Measurements from ENCODE around the gene PPP2R5B. TPM values are rescaled to one million over a fixed set of nuclear protein-coding genes. Genes with fewer than 3 reads are reported as not detected.

Gene PPP2R5B
- total and polyA plus RNA-seq, 2 donors (not counting 1 experiment from before 2014, with no cell fraction given) = 12.1 to 12.4 TPM

DNA sequence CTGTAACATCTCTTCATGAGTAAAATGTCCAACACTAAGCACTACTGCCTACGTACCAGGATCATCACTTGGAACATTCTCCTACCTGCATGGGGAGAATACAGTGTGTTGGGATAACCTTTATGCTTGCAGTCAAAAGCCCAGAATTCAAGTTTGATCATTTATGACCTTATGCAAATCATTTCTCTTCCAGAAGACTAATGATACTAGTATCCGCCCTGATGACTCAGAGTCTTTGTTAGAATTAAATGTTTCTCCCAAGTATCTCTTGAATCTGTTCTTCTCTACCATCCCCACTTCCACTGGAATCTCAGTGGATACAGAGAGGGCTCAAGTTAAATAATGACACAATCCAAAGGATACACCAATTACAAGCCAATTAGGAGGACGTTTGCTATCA, 35.0 kb downstream of the PPP2R5B start:
- Histone ChIP-seq H3K4me3 (replicated peaks in 1 of 4; ENCODE audit: control extremely low read depth in 1 of 4, insufficient read depth in 1 of 4, low read depth in 3 of 4, low read length in 4 of 4) (no peak overlapping the region), H3K4me2 (ENCODE audit: extremely low read depth, insufficient read depth, low read length) (no peak overlapping the region), H4K20me1 (ENCODE audit: control insufficient read depth, extremely low read depth, insufficient read depth, low read length) (no peaks in the 10 kb centered on the region), H3K27me3 (ENCODE audit: control insufficient read depth, insufficient read depth, low read length) (peaks cover 5% of the 10 kb centered on the region), H3K4me1 (ENCODE audit: control insufficient read depth, extremely low read depth, insufficient read depth, low read length) (no peaks in the 10 kb centered on the region), H3K36me3 (ENCODE audit: control insufficient read depth, insufficient read depth, low read length) (no peaks in the 10 kb centered on the region), H3K9ac (ENCODE audit: insufficient read depth, low read length) (no peak overlapping the region), H3K79me2 (ENCODE audit: control insufficient read depth, insufficient read depth, low read length) (no peaks in the 10 kb centered on the region), H2AFZ (ENCODE audit: low read length) (no peak overlapping the region), H3K9me3 (ENCODE audit: control insufficient read depth, insufficient read depth, low read depth, low read length) (no peaks in the 10 kb centered on the region), H3K27ac (ENCODE audit: insufficient read depth, low read length) (no peak overlapping the region)
- DNase-seq (ENCODE audit: low read depth in 2 of 2) = no peak
- TF ChIP-seq, protein P1, sequence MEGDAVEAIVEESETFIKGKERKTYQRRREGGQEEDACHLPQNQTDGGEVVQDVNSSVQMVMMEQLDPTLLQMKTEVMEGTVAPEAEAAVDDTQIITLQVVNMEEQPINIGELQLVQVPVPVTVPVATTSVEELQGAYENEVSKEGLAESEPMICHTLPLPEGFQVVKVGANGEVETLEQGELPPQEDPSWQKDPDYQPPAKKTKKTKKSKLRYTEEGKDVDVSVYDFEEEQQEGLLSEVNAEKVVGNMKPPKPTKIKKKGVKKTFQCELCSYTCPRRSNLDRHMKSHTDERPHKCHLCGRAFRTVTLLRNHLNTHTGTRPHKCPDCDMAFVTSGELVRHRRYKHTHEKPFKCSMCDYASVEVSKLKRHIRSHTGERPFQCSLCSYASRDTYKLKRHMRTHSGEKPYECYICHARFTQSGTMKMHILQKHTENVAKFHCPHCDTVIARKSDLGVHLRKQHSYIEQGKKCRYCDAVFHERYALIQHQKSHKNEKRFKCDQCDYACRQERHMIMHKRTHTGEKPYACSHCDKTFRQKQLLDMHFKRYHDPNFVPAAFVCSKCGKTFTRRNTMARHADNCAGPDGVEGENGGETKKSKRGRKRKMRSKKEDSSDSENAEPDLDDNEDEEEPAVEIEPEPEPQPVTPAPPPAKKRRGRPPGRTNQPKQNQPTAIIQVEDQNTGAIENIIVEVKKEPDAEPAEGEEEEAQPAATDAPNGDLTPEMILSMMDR (conservative IDR thresholded peaks at IDR 0.05 in 1 of 2, IDR thresholded peaks at IDR 0.05 in 1 of 2; ENCODE audit: low read depth in 1 of 2, low read length in 2 of 2) = no peak
- TF ChIP-seq EZH2 (IDR thresholded peaks at IDR 0.05; ENCODE audit: low read length, missing control alignments) = no peak

DNA sequence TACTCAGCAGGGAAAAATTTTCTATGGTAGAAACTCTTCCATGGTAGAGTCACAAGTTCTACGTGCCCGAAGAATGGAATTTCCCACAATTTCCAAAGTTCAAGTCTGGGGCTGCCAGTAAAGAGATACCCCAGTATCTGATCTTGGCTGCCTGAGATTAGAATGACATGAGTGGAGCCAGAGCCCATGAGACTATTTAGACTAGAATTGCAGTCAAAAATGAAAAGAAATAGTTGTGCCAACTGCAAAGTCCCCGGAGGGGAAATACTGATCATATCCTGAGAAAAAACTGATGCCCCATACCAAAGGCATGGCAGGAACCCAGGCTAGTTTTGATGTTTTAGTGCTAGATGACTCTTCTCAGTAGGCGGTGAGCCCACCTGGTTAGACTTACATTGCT, 36.2 kb downstream of the PPP2R5B start:
- Histone ChIP-seq H3K79me2 (ENCODE audit: control insufficient read depth, insufficient read depth, low read length) (no peaks in the 10 kb centered on the region), H2AFZ (ENCODE audit: low read length) (no peak overlapping the region), H3K4me2 (ENCODE audit: extremely low read depth, insufficient read depth, low read length) (no peak overlapping the region), H3K27ac (ENCODE audit: insufficient read depth, low read length) (no peak overlapping the region), H3K36me3 (ENCODE audit: control insufficient read depth, insufficient read depth, low read length) (no peaks in the 10 kb centered on the region), H3K9me3 (ENCODE audit: control insufficient read depth, insufficient read depth, low read depth, low read length) (no peaks in the 10 kb centered on the region), H3K4me1 (ENCODE audit: control insufficient read depth, extremely low read depth, insufficient read depth, low read length) (no peaks in the 10 kb centered on the region), H3K27me3 (ENCODE audit: control insufficient read depth, insufficient read depth, low read length) (no peaks in the 10 kb centered on the region), H3K9ac (ENCODE audit: insufficient read depth, low read length) (no peak overlapping the region), H3K4me3 (replicated peaks in 1 of 4; ENCODE audit: control extremely low read depth in 1 of 4, insufficient read depth in 1 of 4, low read depth in 3 of 4, low read length in 4 of 4) (no peak overlapping the region), H4K20me1 (ENCODE audit: control insufficient read depth, extremely low read depth, insufficient read depth, low read length) (no peaks in the 10 kb centered on the region)
- TF ChIP-seq, protein P1 (conservative IDR thresholded peaks at IDR 0.05 in 1 of 2, IDR thresholded peaks at IDR 0.05 in 1 of 2; ENCODE audit: low read depth in 1 of 2, low read length in 2 of 2) = no peak
- TF ChIP-seq EZH2 (IDR thresholded peaks at IDR 0.05; ENCODE audit: low read length, missing control alignments) = no peak
- DNase-seq (ENCODE audit: low read depth in 2 of 2) = no peak

DNA sequence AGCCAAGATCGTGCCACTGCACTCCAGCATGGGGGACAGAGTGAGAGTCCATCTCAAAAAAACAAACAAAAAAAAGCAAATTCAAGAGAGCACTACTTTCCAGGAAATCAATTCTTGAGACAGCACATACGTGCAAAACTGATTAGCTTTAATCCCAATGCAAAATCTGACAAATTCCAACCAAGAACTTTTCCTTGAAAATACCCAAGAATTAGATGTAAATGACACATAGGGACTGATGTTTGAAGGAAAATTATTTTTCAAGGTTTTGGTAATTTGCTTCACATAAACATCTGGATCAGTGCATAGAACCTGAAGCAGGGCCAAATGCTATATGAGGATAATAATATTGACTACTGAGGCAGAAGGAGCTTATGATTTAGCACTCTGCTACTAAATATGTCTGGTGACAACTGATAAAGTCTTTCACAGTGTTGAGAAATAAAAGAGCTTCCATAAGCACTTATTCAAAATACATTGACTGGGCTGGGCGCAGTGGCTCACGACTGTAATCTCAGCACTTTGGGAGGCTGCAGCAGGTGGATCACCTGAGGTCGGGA, 38.7 kb downstream of the PPP2R5B start:
- Histone ChIP-seq H4K20me1 (ENCODE audit: control insufficient read depth, extremely low read depth, insufficient read depth, low read length) (no peaks in the 10 kb centered on the region), H3K9me3 (ENCODE audit: control insufficient read depth, insufficient read depth, low read depth, low read length) (no peaks in the 10 kb centered on the region), H3K79me2 (ENCODE audit: control insufficient read depth, insufficient read depth, low read length) (no peaks in the 10 kb centered on the region), H3K4me3 (replicated peaks in 1 of 4; ENCODE audit: control extremely low read depth in 1 of 4, insufficient read depth in 1 of 4, low read depth in 3 of 4, low read length in 4 of 4) (no peak overlapping the region), H3K27ac (ENCODE audit: insufficient read depth, low read length) (no peak overlapping the region), H3K36me3 (ENCODE audit: control insufficient read depth, insufficient read depth, low read length) (no peaks in the 10 kb centered on the region), H3K4me2 (ENCODE audit: extremely low read depth, insufficient read depth, low read length) (no peak overlapping the region), H3K9ac (ENCODE audit: insufficient read depth, low read length) (no peak overlapping the region), H2AFZ (ENCODE audit: low read length) (no peak overlapping the region), H3K27me3 (ENCODE audit: control insufficient read depth, insufficient read depth, low read length) (no peaks in the 10 kb centered on the region), H3K4me1 (ENCODE audit: control insufficient read depth, extremely low read depth, insufficient read depth, low read length) (no peaks in the 10 kb centered on the region)
- TF ChIP-seq, protein P1 (conservative IDR thresholded peaks at IDR 0.05 in 1 of 2, IDR thresholded peaks at IDR 0.05 in 1 of 2; ENCODE audit: low read depth in 1 of 2, low read length in 2 of 2) = no peak
- no peak for TF ChIP-seq EZH2 (IDR thresholded peaks at IDR 0.05; ENCODE audit: low read length, missing control alignments)
- no peak for DNase-seq (ENCODE audit: low read depth in 2 of 2)

Measured in fibroblast of lung (primary cell).